Left lung (tissue), 10 donors: Measurements from ENCODE around the gene PARP15. TPM values are rescaled to one million over a fixed set of nuclear protein-coding genes. Genes with fewer than 3 reads are reported as not detected.
"Not testable (repeated sequence)": the region's sequence is repeated elsewhere in the genome, so short reads cannot be mapped to it uniquely, and the experiment has no call there.

Source experiments
- ATAC-seq: fragments of 200-7000 bp; cut with Tn5 transposase; one replicate; pipeline ENCODE4 v1.9.1; 2020; ENCODE audit warnings: moderate library complexity
- DNase-seq, 4 donors: peaks; one replicate each; pipeline ENCODE4 v3.0.0-alpha.2; 2013 to 2020
- H3K27ac ChIP-seq, 2 donors: fragments of 200-600 bp; sonication (generic) in 1 of 2; one replicate each; pipeline versions ENCODE4 v1.5.0 to v1.8.0; 2020 to 2021
- H3K27me3 ChIP-seq, 2 donors: fragments of 200-600 bp; sonication (generic) in 1 of 2; one replicate each; pipeline versions ENCODE4 v1.5.0 to v1.8.0; 2020 to 2021
- H3K36me3 ChIP-seq, 2 donors: fragments of 200-600 bp; sonication (generic) in 1 of 2; one replicate each; pipeline versions ENCODE4 v1.5.0 to v1.8.0; 2020 to 2021
- H3K4me1 ChIP-seq, 2 donors: fragments of 200-600 bp; one replicate each; pipeline ENCODE4 v1.8.0; 2021
- H3K4me3 ChIP-seq, 2 donors: fragments of 200-600 bp; sonication (generic) in 1 of 2; one replicate each; pipeline versions ENCODE4 v1.5.0 to v1.8.0; 2020 to 2021; ENCODE audit warnings: mild to moderate bottlenecking in 1 of 2
- H3K9me3 ChIP-seq, 2 donors: fragments of 200-600 bp; sonication (generic) in 1 of 2; one replicate each; pipeline versions ENCODE4 v1.5.0 to v1.8.0; 2020 to 2021
- intact Hi-C, 2 donors: fragments of 100-400 bp; cut with DNase I; formaldehyde crosslinking; loops; one replicate each; pipeline versions ENCODE4 v1.11.2 to v1.14.2; 2022
- polyA plus RNA-seq, 6 donors: library from polyadenylated mRNA; unstranded; fragments of 120-200 nt; gene quantifications; one replicate each; pipeline ENCODE4 v1.2.1, GENCODE V29; 2013; ENCODE audit not compliant: insufficient read length in 6 of 6
- total RNA-seq, 2 donors: library from RNA; stranded (reverse); fragmentation: NEBNext Ultra II Directional; extraction: Animal tissue kit (Norgen Biotek cat#: 25700); gene quantifications; one replicate each; pipeline ENCODE4 v1.2.1, GENCODE V29; 2021
- TF ChIP-seq, protein P1 (sequence below), 2 donors: fragments of 200-600 bp; sonication (generic) in 1 of 2; IDR thresholded peaks; one replicate each; pipeline versions ENCODE4 v1.5.0 to v1.8.0; 2021; ENCODE audit warnings: antibody characterized with exemption in 2 of 2
- donor health status: DM: no; HTN: yes; CAD: no.
- donor health status: DM: no; HTN: no; CAD: no.

PARP15 gene
- total and polyA plus RNA-seq, 8 donors, result 0.51 to 5.8 (median 0.99) TPM

DNA sequence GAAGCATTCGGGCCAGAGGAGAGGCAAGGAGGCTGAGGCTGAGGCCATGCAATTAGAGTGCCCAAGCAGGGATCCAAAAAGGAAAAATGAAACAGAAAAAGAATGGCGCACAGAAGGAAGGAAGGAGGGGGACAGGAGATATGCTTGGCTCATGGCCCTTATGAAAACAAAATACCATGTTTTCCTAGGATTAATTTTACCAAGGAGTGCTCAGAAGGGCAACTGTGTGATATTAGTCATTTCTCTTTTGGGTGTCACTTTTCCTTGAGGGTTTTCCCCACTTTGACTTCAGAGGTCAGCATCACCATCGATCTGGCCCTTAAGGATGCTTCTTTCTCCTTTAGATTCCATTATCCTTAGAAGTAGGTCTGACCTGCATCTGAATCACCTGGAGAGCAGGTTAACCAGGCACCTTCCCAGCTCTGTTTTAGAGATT lies 104.5 kb downstream of the PARP15 start:
- intact Hi-C loops, result no loop called here
- no peak for ATAC-seq
- H3K4me1 ChIP-seq, result peaks cover 13 to 61% of the 10 kb centered on the region in 2 donors

DNA sequence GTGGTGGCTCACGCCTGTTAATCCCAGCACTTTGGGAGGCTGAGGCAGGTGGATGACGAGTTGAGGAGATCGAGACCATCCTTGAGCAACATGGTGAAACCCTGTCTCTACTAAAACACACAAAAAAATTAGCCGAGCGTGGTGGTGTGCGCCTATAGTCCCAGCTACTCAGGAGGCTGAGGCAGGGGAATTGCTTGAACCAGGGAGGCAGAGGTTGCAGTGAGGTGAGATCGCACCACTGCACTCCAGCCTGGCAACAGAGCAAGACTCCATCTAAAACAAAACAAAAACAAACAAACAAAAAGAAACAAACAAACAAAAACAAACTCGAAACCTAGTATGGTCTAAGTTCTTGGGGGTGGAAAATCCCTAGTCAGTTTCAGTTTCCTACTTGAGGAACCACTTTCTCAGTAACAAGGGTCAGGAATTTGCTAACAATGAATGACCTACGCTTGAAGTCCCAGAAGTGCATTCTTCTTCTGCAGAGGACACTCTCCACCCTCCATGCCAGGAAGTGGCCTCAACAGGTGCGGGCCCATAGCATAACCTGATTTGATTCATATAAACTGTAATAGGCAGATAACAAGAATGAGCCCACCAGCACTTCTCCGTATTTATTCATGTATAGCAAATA lies 105.4 kb downstream of the PARP15 start:
- H3K9me3 ChIP-seq, H3K36me3 ChIP-seq, H3K27me3 ChIP-seq, intact Hi-C loops: not testable (repeated sequence)
- H3K4me1 ChIP-seq, result peaks cover 13 to 70% of the 10 kb centered on the region in 2 donors
- DNase-seq (peak in 2 of 4 donors; percentile 13 to 59), ATAC-seq (peak; percentile 43)
- peak overlapping the region; percentile 96 to 98 for H3K27ac ChIP-seq
- peak overlapping the region; percentile 70 to 90 for H3K4me3 ChIP-seq

More for the DNA sequence above, 104.5 kb downstream of the PARP15 start:
- Histone ChIP-seq H3K27me3 (no peaks in the 10 kb centered on the region), H3K9me3 (no peaks in the 10 kb centered on the region), H3K27ac (peak overlapping the region; percentile 96 to 98), H3K4me3 (peak overlapping the region; percentile 70 to 90), H3K36me3 (peaks cover 0 to 5% of the 10 kb centered on the region in 2 donors)
- no peak for DNase-seq
- TF ChIP-seq, protein P1, sequence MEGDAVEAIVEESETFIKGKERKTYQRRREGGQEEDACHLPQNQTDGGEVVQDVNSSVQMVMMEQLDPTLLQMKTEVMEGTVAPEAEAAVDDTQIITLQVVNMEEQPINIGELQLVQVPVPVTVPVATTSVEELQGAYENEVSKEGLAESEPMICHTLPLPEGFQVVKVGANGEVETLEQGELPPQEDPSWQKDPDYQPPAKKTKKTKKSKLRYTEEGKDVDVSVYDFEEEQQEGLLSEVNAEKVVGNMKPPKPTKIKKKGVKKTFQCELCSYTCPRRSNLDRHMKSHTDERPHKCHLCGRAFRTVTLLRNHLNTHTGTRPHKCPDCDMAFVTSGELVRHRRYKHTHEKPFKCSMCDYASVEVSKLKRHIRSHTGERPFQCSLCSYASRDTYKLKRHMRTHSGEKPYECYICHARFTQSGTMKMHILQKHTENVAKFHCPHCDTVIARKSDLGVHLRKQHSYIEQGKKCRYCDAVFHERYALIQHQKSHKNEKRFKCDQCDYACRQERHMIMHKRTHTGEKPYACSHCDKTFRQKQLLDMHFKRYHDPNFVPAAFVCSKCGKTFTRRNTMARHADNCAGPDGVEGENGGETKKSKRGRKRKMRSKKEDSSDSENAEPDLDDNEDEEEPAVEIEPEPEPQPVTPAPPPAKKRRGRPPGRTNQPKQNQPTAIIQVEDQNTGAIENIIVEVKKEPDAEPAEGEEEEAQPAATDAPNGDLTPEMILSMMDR (IDR thresholded peaks at IDR 0.05), result no peak

DNA sequence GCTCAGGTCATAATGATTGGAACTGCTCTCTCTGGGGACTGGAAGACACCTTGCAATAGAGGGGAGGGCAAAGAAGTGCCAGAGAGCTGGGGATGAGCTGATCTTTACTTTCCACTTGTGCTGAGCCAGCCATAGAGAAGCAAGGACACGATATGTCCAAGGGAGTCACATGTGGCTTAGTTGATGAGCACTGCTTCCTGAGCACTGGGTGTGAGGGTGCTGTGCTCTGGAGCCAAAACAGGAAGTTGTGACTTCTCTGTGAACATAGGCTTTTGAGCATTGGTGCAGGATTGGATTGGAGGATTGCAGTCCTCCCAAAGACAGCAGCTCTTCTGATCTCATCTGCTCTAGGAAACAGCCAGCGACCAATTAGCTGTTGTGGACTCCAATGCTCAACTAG lies 109.8 kb downstream of the PARP15 start:
- Histone ChIP-seq H3K27ac (no peak overlapping the region), H3K27me3 (no peaks in the 10 kb centered on the region), H3K4me3 (no peak overlapping the region), H3K4me1 (peaks cover 2 to 42% of the 10 kb centered on the region in 2 donors), H3K9me3 (no peaks in the 10 kb centered on the region), H3K36me3 (peaks cover 0 to 5% of the 10 kb centered on the region in 2 donors)
- TF ChIP-seq, protein P1 (IDR thresholded peaks at IDR 0.05), result no peak
- ATAC-seq, result peak; percentile 39
- intact Hi-C loops, result no loop called here
- DNase-seq, result no peak

Other genes with a start within 250 kb of the PARP15 start
- 10 to 100 TPM; 24.2 to 24.4 TPM for gene MIX23, start 194.4 kb upstream of the PARP15 start, total RNA-seq
- gene MIX23, start 194.4 kb upstream of the PARP15 start, polyA plus RNA-seq, result 10 to 100 TPM; 34.4 to 42.6 (median 40.8) TPM
- 10 to 100 TPM; 30.2 to 30.5 TPM for gene FAM162A, start 193.5 kb upstream of the PARP15 start, total RNA-seq
- 10 to 100 TPM; 30.6 to 51.8 (median 40.5) TPM for gene FAM162A, start 193.5 kb upstream of the PARP15 start, polyA plus RNA-seq
- 1 to 10 TPM; 5.5 to 6.4 TPM for gene WDR5B, start 161.6 kb upstream of the PARP15 start, total RNA-seq
- 10 to 100 TPM in 2 of 6 donors, 1 to 10 TPM in 4; 8.6 to 11.5 (median 10.0) TPM for gene WDR5B, start 161.6 kb upstream of the PARP15 start, polyA plus RNA-seq
- gene KPNA1, start 62.7 kb upstream of the PARP15 start, total RNA-seq, result 10 to 100 TPM; 54.2 to 71.4 TPM
- 10 to 100 TPM; 39.6 to 52.4 (median 42.5) TPM for gene KPNA1, start 62.7 kb upstream of the PARP15 start, polyA plus RNA-seq
- gene PARP9, start 13.3 kb upstream of the PARP15 start, total RNA-seq, result 10 to 100 TPM; 57.0 to 75.4 TPM
- 10 to 100 TPM; 17.2 to 21.5 (median 20.2) TPM for gene PARP9, start 13.3 kb upstream of the PARP15 start, polyA plus RNA-seq
- gene DTX3L, start 13.3 kb upstream of the PARP15 start, total RNA-seq, result 10 to 100 TPM; 63.0 to 75.3 TPM
- 10 to 100 TPM; 19.2 to 23.2 (median 22.1) TPM for gene DTX3L, start 13.3 kb upstream of the PARP15 start, polyA plus RNA-seq
- 100 to 1,000 TPM; 119 to 138 TPM for gene PARP14, start 103.2 kb downstream of the PARP15 start, total RNA-seq
- gene PARP14, start 103.2 kb downstream of the PARP15 start, polyA plus RNA-seq, result 10 to 100 TPM; 30.1 to 47.1 (median 43.3) TPM
- 10 to 100 TPM in 1 of 2 donors, 1 to 10 TPM in 1; 8.2 to 15.0 TPM for gene HSPBAP1, start 216.2 kb downstream of the PARP15 start, total RNA-seq
- gene HSPBAP1, start 216.2 kb downstream of the PARP15 start, polyA plus RNA-seq, result 10 to 100 TPM; 11.6 to 16.0 (median 13.1) TPM
- gene SLC49A4, start 217.4 kb downstream of the PARP15 start, total RNA-seq, result 10 to 100 TPM; 12.3 to 19.2 TPM
- gene SLC49A4, start 217.4 kb downstream of the PARP15 start, polyA plus RNA-seq, result 10 to 100 TPM in 5 of 6 donors, 1 to 10 TPM in 1; 9.6 to 11.2 (median 10.7) TPM